Keratinocyte (primary cell): ENCODE results near the gene DLGAP1. TPM values are rescaled to one million over a fixed set of nuclear protein-coding genes. Genes with fewer than 3 reads are reported as not detected.

Experiments
- DNase-seq: peaks from one replicate; pipeline ENCODE4 v3.0.0-alpha.2; 2011; ENCODE audit warnings: low read depth, missing footprints, low spot score
- FAIRE-seq: peaks from 2 replicates; lab custom pipeline; 2011; peaks lifted over from hg19 to GRCh38; lab: Jason Lieb, UNC
- H2AFZ ChIP-seq: 2 replicates; pipeline ENCODE4 v1.6.0; 2012; ENCODE audit warnings: low read length, control low read depth, inconsistent platforms; ENCODE audit not compliant: control insufficient read depth
- H3K27ac ChIP-seq: 2 replicates; pipeline ENCODE4 v1.5.1; 2011; ENCODE audit warnings: low read length; ENCODE audit not compliant: control insufficient read depth, insufficient read depth
- H3K27me3 ChIP-seq: 3 replicates; pipeline ENCODE4 v1.6.0; 2011; ENCODE audit warnings: low read length; ENCODE audit not compliant: control insufficient read depth, insufficient read depth; ENCODE audit errors: extremely low read depth
- H3K36me3 ChIP-seq, 2 experiments: 2 replicates in 1 of 2; 3 replicates in 1 of 2; pipeline ENCODE4 v1.5.1; 2011; ENCODE audit warnings: low read length in 2 of 2, mild to moderate bottlenecking in 1 of 2; ENCODE audit not compliant: control insufficient read depth in 2 of 2, insufficient read depth in 2 of 2; ENCODE audit errors: extremely low read depth in 1 of 2
- H3K4me1 ChIP-seq: 3 replicates; pipeline ENCODE4 v1.5.1; 2011; ENCODE audit warnings: low read length; ENCODE audit not compliant: control insufficient read depth, insufficient read depth; ENCODE audit errors: extremely low read depth
- H3K4me2 ChIP-seq: 3 replicates; pipeline ENCODE4 v1.6.0; 2011; ENCODE audit warnings: low read depth, low read length; ENCODE audit not compliant: control insufficient read depth, insufficient read depth; ENCODE audit errors: extremely low read depth
- H3K4me3 ChIP-seq, 3 experiments: fragments of 200-600 bp in 1 of 3; sonication (generic) in 1 of 3; 2 replicates in 2 of 3; 3 replicates in 1 of 3; pipeline ENCODE4 v1.5.1; 2011 to 2016; ENCODE audit warnings: low read length in 3 of 3, mild to moderate bottlenecking in 3 of 3, control low read depth in 2 of 3, inconsistent platforms in 1 of 3, low read depth in 1 of 3, mixed read lengths in 1 of 3, mixed run types in 1 of 3, moderate library complexity in 1 of 3; ENCODE audit not compliant: control insufficient read depth in 2 of 3, insufficient read depth in 2 of 3; ENCODE audit errors: extremely low read depth in 1 of 3
- H3K79me2 ChIP-seq: 2 replicates; pipeline ENCODE4 v1.6.0; 2012; ENCODE audit warnings: low read length; ENCODE audit not compliant: control insufficient read depth, insufficient read depth
- H3K9ac ChIP-seq: 3 replicates; pipeline ENCODE4 v1.6.0; 2011; ENCODE audit warnings: low read length; ENCODE audit not compliant: control insufficient read depth, insufficient read depth; ENCODE audit errors: extremely low read depth
- H3K9me1 ChIP-seq: 3 replicates; pipeline ENCODE4 v1.6.0; 2011; ENCODE audit warnings: low read length; ENCODE audit not compliant: control insufficient read depth, insufficient read depth; ENCODE audit errors: extremely low read depth
- H3K9me3 ChIP-seq: 2 replicates; pipeline ENCODE4 v1.5.1; 2012; ENCODE audit warnings: low read depth, low read length; ENCODE audit not compliant: control insufficient read depth
- H4K20me1 ChIP-seq: 3 replicates; pipeline ENCODE4 v1.6.0; 2011; ENCODE audit warnings: low read length; ENCODE audit not compliant: control insufficient read depth, insufficient read depth; ENCODE audit errors: extremely low read depth
- CTCF ChIP-seq, 3 experiments: IDR thresholded peaks in 1 of 3; conservative IDR thresholded peaks in 1 of 3; optimal IDR thresholded peaks in 1 of 3; 2 replicates in 2 of 3; 3 replicates in 1 of 3; pipeline versions ENCODE3 to v1.5.1; 2011; ENCODE audit warnings: low read length in 3 of 3, mild to moderate bottlenecking in 3 of 3, moderate library complexity in 2 of 3, control low read depth in 1 of 3, inconsistent platforms in 1 of 3; ENCODE audit not compliant: insufficient read depth in 2 of 3; ENCODE audit errors: extremely low read depth in 1 of 3
- EZH2 ChIP-seq: IDR thresholded peaks from one replicate; pipeline ENCODE4 v1.6.1; 2012; ENCODE audit warnings: inconsistent platforms, mild to moderate bottlenecking, low read length, moderate library complexity
- dilution Hi-C: fragments of 300-500 bp; cut with MboI; formaldehyde crosslinking; loops from one replicate; pipeline ENCODE4 v1.7.0; 2020; ENCODE audit warnings: low sequenced_read_pairs; ENCODE audit not compliant: extremely low pct_ligation_motif_present
- polyA plus RNA-seq, 5 experiments: library from polyadenylated mRNA; depleted of rRNA in 3 of 5; stranded (reverse) in 3 of 5; stranded (forward) in 1 of 5; unstranded in 1 of 5; fragments of >200 nt; gene quantifications; 1 replicate in 1 of 5; 2 replicates in 3 of 5; 3 replicates in 1 of 5; pipeline versions ENCODE4 v1.2.1 to v1.2.3, GENCODE V29; 2011 to 2012; ENCODE audit warnings: missing spikeins in 2 of 5, low read depth in 1 of 5, low replicate concordance in 1 of 5

DLGAP1 gene
- polyA plus RNA-seq, 1 donor (not counting 4 experiments of a cell fraction or from before 2014, with no cell fraction given), result not detected

DNA sequence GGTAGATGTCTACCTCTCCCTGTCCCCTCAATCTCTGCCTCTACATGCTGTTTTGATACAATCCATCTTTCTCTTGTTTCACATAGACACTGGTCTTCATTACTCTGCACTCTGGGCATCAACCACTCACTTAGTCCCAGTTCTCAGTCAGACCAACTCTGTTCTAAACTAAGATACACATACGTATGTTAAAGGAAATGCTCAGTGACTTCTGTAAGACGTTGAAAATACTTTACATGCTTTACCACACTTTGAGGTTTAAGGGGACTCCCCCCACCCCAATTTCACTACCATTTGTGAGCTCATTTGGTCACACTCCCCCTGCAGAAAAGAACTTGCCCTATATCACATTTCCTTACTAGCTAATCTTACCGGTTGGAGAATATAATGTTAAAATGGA, 507.7 kb downstream of the DLGAP1 start:
- peak overlapping the region; percentile 21 for H2AFZ ChIP-seq
- H3K4me3 ChIP-seq, result no peak overlapping the region
- H3K9me3 ChIP-seq, result no peaks in the 10 kb centered on the region
- no peaks in the 10 kb centered on the region for H3K27me3 ChIP-seq
- H3K4me2 ChIP-seq, result no peak overlapping the region
- no peaks in the 10 kb centered on the region for H3K79me2 ChIP-seq
- dilution Hi-C loops, result no loop called here
- H3K9me1 ChIP-seq, result no peaks in the 10 kb centered on the region
- no peaks in the 10 kb centered on the region for H4K20me1 ChIP-seq
- DNase-seq, result no peak
- no peaks in the 10 kb centered on the region for H3K36me3 ChIP-seq
- no peak overlapping the region for H3K9ac ChIP-seq
- TF ChIP-seq CTCF (optimal IDR thresholded peaks at IDR 0.05 in 1 of 3, IDR thresholded peaks at IDR 0.05 in 1 of 3, conservative IDR thresholded peaks at IDR 0.05 in 1 of 3; ENCODE audit: extremely low read depth in 1 of 3, insufficient read depth in 2 of 3, low read length in 3 of 3) (no peak), EZH2 (no peak)
- H3K27ac ChIP-seq, result no peak overlapping the region
- peaks cover 9% of the 10 kb centered on the region for H3K4me1 ChIP-seq
- no peak for FAIRE-seq

DNA sequence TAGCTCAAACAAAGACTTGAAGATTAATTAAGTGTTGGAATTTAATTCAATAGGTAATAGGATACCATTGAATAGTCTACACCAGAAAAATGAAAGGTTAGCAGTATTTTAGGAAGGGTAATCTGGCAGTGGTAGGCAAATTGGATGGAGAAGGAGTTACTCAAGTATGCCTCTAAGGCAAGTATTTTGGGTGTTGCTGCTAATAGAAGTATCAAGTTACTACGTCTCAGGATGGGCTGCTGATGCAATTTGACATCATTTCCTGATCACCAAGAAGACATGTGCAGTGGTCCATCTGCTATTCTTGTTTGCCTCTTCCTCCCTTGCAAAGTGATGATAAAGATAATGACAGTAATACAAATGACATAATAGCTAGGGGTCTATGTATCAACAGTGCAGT, 519.8 kb downstream of the DLGAP1 start:
- Histone ChIP-seq H3K4me1 (peaks cover 7% of the 10 kb centered on the region), H3K9me3 (no peaks in the 10 kb centered on the region), H3K79me2 (no peaks in the 10 kb centered on the region), H2AFZ (no peak overlapping the region), H3K9ac (no peak overlapping the region), H3K27ac (no peak overlapping the region), H3K4me3 (no peak overlapping the region), H3K27me3 (no peaks in the 10 kb centered on the region), H4K20me1 (no peaks in the 10 kb centered on the region), H3K9me1 (no peaks in the 10 kb centered on the region), H3K4me2 (no peak overlapping the region), H3K36me3 (no peaks in the 10 kb centered on the region)
- FAIRE-seq (no peak), DNase-seq (no peak)
- TF ChIP-seq EZH2 (no peak), CTCF (optimal IDR thresholded peaks at IDR 0.05 in 1 of 3, IDR thresholded peaks at IDR 0.05 in 1 of 3, conservative IDR thresholded peaks at IDR 0.05 in 1 of 3; ENCODE audit: extremely low read depth in 1 of 3, insufficient read depth in 2 of 3, low read length in 3 of 3) (no peak)
- dilution Hi-C loops, result no loop called here
